Retina (tissue), 1 donor: ENCODE measurements around the gene LIF.
A peak's percentile ranks its signal among the peaks of the same experiment; 100 is the strongest.

Experiments
- DNase-seq: peaks from one replicate; pipeline ENCODE4 v3.0.0-alpha.2; 2016

Gene LIF

DNA sequence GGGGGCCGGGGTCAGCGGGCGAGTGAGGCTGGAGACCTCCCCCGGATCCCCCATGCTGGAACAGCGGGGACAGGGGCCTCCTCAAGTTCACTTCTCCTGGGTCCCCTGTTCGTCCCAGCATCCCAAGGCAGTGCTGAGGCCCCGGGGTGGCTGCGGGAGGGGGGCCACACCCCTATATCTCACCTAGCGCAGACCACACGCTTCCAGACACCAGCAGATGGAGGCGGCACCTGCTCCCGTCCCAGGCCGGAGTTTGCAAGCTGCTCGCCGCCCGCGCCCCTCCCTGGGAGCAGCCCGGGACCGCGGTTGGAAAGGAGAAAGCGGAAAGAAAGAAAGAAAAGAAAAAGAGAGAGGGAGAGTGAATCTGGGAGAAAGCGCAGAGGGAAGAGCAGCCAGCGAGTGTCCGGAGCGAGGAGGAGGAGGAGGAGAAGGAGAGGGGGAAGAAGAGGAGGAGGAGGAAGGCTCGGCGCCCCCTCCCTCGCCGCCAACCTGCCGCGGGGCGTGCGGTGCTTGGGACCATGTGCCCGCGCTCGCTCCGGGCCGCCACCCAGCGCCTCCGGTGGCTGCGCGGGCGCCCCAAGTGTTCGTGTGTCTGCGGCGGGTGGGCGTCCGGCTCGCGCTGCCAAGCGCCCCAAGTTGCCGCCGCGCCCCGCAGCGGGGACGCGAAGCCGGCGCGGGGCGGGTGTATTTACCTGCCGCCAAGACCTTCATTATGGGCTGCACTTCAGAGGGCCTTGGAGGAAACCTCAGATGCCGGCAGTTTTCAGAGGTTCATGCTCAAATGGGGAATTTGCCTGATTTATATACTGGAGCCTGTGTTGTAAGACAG lies at the start of gene LIF:
LIF (minus strand) TSS at position 775 of the 829 bp plus-strand sequence; CDS start at position 711, 64 bp downstream.
- peak; percentile 74 for DNase-seq

DNA sequence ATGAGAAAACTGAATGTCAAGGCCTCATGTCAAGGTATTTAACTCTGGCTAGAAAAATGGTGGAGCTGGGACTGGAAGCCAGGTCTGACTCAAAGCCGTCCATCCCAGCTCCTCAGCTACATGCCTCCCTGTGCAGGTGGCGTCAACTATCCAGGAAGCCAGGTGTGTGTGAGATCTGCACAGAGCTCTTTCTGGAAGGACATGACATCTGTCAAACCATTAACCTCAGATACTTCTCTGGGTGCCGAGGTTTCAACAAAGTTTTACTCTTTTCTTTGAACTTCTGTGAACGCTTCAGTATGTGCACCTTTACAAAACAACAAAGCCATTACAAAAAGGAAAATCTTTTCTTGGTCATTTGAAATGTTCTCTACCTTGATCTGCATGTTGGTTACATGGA lies 49.8 kb upstream of the LIF start:
- DNase-seq = no peak

DNA sequence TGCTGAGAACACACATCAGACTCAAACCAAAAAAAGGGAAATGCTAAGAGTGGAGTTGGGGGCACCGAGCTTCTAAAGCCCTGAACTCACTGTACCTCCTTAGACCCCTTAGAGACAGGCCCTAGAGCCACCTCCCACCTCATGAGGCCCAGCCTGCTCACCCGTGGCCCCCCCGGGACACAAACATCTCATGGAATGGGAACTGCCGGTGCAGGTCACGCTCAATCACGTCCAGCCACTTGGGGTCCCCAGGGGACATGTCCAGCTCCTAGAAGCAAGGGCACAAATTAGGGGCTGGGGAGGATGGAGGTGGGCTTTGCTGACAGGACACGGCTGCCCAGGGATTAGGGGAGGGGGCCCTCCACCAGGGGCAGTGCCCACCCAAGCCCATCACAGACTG lies 49.0 kb upstream of the LIF start:
- no peak for DNase-seq

- DNase-seq = no peak
Observed at GRCh38 chr22:30294830-30295229, 48.3 kb upstream of the LIF start.

GRCh38 chr22:30294066-30294465 lies 47.5 kb upstream of the LIF start:
- no peak for DNase-seq

GRCh38 chr22:30293026-30293425 lies 46.5 kb upstream of the LIF start:
- no peak for DNase-seq

DNA sequence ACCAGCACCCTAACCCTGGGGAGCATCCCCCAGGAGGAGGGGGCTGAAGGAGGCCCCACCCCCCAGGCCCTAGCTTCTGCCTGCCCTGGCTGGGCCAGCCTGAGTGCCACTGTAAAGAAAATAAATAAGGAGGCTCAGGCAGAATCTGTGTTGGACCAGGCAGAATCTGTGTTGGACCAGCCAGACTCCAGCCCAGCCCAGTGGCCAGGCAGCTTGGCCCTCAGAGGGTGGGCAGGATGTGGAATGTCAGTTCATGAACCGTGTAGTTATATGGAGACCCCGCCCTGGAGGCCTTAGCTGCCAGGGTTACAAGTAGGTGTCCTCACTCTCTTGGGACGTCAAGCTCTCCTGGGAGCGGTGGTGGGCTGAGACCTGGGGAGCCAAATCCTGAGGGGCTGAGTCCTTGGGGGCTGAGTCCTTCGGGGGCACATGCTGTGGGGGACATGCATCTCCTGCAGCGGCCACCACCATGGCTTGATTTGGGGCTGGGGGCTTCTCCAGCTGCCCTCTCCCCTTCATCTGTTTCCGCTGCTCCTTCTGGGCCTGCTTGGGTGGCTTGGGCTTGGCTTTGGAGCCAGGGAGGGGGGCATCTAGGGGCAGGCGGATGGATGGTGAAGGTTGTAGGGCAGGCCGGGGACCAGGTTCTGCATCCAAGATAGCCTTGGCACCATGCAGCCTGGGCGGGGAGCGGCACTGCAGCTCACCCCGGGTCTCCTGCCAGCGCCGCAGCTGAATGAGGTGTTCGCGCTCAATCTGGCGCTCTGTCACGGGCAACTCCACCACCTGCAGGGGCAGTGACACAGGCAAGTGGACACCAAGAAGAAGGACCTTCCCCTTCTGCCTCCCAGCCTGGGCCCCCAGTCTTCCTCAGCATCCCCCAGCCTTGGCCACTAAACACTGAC lies 45.8 kb upstream of the LIF start:
- DNase-seq = no peak

DNA sequence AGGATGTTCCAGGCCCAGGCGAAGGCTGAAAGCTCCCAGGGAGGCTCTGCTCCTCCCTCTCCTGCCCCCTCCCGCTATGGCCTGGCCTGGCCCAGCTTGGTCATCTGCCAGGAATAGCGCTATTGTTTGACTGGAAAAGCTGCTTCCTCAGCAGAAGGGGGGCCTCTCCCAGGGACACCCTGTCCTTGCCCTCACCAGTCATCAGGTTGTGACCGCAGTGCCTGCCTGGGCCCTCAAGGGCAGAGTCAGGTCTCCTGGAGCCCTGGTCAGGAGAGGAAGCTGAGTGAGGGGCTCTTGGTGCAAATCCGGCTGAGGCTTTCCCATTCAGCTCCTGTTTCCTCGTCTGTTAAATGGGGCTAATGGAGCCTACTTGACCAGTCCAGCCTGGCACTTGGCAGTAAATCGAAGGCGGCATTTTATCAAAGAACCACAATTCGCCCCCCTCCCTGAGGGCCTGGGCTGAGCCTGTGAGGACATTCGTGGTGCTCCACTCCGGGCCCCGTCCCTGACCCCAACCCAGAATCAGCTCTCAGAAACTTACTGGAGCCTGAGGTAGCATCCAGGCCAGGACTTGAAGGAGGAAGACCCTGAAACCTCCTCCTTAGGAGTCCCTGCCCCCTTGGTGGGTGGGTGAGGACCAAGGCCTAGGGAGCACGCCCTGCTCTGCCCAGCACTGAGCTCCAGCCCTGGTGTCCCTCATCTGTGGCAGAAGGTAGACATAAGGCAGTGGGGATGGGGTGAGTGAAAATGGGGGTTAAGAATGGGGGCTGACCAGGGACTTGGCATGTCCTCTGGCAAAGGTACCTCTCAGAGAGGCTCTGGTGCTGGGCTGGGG lies 44.7 kb upstream of the LIF start:
- peak; percentile 24 for DNase-seq

DNA sequence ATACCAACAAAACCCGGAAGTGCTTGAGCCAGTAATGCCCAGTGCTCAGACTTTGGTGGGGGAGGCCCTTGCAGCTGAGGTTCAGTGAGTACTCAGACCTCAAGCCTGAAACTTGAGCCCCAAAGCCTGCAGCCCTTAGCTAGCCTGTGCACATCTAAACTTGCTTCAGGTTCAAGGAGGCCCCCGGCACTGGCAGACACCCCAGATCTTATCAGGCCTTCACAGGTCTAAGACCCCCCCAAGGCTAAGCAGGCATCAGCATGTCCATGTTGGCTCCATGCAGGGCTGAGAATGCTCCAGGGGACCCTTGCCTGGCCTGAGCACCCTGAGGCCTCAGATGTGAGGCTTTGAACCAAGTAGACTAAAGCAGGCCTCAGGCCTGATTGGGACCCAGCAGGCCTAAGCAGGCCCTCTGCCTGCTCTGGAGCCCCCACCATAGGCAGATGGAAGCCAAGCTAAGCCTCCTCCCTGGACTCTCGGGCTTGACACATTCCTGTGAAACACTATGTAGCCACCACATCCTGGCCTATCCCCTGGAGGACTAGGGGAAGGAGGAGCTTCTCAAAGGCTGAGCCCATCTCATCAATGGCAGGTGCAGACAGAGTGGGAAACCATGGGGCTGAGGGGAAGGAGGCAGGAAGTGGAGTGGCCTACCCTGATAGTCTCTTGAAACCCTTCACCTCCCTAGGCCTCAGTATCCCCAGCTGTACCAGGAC lies 43.9 kb upstream of the LIF start:
- peak; percentile 44 for DNase-seq

DNA sequence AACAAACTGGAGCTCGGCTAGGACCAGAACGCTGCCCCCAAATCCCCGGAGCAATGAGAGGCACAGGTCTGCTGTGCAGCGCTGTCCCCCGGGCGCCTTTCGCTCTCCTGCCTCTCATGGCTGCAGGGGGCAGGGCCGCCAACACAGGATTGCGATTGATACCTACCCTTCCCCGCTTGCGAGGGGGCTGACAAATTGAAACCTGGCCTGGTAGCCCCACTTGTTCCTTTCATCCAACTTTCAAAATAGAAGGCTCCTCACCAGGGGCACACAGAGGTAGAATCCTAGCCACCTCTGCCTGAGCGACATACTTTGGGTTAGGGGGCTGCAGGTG lies 43.4 kb upstream of the LIF start:
- DNase-seq = no peak

- DNase-seq = peak; percentile 94
Observed at GRCh38 chr22:30289141-30289979, 42.8 kb upstream of the LIF start, which contains the start of gene CASTOR1. Gene CASTOR1, minus strand, starts transcription at chr22:30289505. Its CDS starts 8 bp downstream, at chr22:30289497.

GRCh38 chr22:30288419-30289140 lies 42.0 kb upstream of the LIF start:
- DNase-seq = no peak

DNA sequence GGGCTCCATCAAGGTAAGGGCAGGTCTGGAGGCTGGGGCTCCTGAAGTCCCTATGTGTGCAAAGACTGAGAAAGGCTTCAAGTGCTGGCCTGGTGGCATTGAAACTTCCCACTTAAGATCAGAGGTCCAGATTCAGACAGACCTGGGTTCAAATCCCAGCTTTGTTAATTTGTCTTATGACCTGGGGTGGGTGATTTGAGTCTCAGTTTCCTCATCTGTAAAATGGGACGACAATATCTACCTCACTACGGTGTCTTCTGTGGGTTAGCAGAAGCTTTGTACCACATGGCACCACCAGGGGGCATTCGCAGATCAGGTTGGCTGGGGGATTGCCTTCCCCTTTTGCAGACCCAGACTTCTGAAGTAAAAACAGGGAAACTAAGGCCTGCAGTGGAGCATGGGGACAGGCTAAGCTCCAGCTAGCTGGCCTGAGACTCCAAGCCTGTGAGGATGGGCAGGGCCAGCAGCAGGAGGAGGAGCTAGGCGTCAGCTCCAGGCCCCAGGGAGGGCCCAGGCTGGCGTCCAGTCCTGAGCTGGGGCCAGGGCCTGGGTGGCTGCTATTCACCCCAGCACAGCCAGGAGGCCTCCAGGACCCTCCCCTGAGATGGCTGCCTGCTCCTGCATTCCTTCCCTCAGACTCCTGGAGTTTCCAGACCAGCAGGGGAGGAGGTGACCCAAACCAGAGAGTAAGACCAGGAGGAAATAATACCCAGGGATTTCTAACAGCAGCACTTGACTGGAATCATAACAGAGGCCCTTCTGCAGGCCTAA lies 41.3 kb upstream of the LIF start:
- DNase-seq = peak; percentile 75

DNA sequence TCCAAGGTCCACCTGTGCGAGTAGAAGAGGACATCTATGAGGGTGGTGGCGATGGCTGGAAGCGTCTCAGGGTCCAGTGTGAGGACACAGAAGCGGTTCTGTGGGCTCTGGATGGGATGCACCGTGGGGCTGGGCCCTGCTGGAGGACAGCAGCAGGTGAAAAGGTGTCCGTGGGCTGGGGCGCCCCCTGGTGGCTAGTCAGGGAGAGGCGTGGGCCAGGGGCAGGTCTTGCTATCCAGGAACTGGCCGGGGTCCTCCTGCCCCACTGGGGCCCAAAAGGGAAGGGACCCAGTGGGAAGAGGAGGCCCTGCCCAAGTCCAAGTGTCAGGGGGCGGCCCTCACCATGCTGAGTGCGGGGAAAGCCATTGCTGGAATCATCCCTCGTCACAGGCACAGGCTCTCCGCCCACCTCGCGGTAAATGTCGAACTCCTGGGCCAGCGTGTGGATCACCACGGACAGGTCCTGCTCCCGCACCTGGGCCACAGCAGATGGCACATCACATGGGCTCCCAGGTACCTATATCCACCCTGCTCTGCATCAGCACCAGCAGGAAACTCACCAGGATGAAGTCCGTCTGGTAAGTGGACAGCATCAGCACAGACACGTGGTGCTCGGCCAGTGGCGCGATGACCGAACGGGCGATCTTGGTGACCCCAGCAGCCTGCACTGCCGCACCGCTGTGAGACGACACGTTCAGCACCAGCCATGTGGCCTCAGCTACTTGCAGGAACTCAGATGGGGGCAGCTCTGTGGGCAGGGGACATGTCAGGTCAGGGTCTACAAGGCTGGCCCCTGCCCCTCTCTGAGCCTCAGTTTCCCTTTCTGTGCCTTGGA lies 40.5 kb upstream of the LIF start:
- DNase-seq = peak; percentile 68

- no peak for DNase-seq
Observed at GRCh38 chr22:30286331-30286730, 39.8 kb upstream of the LIF start.

- DNase-seq = no peak
Observed at GRCh38 chr22:30285846-30286200, 39.3 kb upstream of the LIF start.

DNA sequence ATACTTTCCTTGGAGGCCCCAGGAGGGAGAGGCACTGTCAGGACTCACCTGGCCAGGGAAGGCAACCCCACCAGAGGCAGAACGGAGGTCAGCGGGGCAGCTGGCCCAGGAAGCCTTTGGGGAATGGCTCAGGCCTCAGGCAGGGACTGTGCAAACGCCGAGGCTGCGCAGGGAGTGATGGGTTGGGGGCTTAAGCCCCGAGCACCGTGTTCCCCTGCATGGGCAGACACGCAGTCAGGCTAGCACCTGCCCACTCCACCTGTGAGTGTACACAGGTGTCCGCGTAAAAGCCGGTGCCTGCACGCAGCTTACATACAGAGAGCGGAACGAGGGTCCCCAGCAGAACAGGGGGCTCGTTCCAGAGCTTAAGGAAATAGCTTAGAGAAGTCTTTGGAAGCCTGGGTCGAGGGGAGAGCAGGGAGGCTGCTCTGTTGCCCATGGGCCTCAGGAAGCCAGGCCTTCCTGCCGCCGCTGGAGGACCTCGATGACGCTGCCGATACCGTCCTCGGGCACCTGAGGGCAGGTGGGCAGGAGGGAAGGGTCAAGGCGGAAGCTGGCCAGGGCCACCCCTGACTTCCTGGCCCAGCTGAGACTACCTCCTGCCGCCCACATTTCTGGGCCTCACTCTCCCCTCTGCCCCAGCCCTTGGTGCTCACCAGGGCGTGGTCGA lies 38.8 kb upstream of the LIF start:
- no peak for DNase-seq

- no peak for DNase-seq
Observed at GRCh38 chr22:30284666-30285065, 38.1 kb upstream of the LIF start.
